ENCODE data around the gene ACOX2. TPM values are rescaled to one million over a fixed set of nuclear protein-coding genes. Genes with fewer than 3 reads are reported as not detected.

ACOX2 gene
- total and polyA plus RNA-seq, 2 of the 8 experiments (the other 6 are each of a cell fraction or from before 2014, with no cell fraction given): 3.2 to 9.2 TPM

DNA sequence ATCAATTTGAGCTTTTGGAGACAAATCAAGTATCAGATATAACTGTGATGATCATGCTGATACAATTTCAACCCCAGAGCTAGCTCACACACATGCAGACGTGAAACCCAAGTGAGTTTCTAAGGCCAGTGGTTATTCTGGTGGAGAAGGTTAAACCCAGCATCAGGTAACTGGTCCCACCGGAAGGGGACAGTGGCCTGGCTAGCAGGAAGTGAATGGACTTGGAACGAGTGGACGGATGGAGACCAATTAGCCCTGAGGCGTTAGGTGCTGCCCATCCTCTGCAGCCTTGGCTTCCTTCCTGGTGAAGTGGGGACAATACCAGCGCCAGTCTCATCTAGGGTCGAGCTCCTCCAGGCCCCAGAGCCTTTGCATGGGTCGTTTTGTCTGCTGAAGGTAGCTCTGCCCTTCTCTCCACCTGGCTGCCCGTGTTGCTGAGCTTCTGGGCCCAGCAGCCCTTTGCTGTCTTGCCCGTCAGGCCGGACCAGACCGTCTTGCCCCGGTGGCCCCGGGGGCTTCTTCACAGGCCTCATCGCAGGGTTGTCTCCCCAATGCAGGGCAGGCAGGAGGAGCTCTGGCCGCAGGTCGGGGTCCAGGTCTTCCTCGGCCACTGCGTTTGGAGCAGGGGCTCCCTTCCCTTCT, 46.0 kb downstream of the ACOX2 start:
- peak overlapping the region; percentile 12 to 57 (median 26); a peak in 5 of 8 replicates for H3K4me3 ChIP-seq (ENCODE audit: extremely low read depth in 1 of 4, insufficient read depth in 2 of 4, low read depth in 3 of 4, low read length in 4 of 4)
- POLR2A ChIA-PET (ENCODE audit: partially characterized antibody): interaction anchor here (1.1 to 3.6 kb wide), 5 partner anchors 21 to 184 kb away, joined by 3 to 17 read pairs (median 4); partner anchors contain the start of genes HTD2, PDHB and RPP14

More for the DNA sequence above, 46.0 kb downstream of the ACOX2 start:
- Histone ChIP-seq H3K4me1 (replicated peaks in 1 of 4; ENCODE audit: control insufficient read depth in 3 of 4, insufficient read depth in 4 of 4, low read length in 3 of 4) (peaks cover 0 to 11% (median 4%) of the 10 kb centered on the region in 4 experiments; a peak in 6 of 7 replicates), H3K79me1 (ENCODE audit: low read depth, low read length) (no peaks in the 10 kb centered on the region), H3K27ac (ENCODE audit: low read depth, low read length) (no peak overlapping the region), H2BK12ac (ENCODE audit: low read depth, low read length) (no peak overlapping the region), H3K36me3 (ENCODE audit: control insufficient read depth in 2 of 4, insufficient read depth in 4 of 4, low read length in 3 of 4) (no peaks in the 10 kb centered on the region), H3K27me3 (replicated peaks in 1 of 4; ENCODE audit: control insufficient read depth in 3 of 4, extremely low read depth in 1 of 4, insufficient read depth in 3 of 4, low read length in 3 of 4) (peaks cover 0 to 4% (median 0%) of the 10 kb centered on the region in 4 experiments; a peak in 1 of 7 replicates), H2AK5ac (ENCODE audit: low read depth, low read length) (no peak overlapping the region), H3K9ac (replicated peaks in 1 of 4; ENCODE audit: extremely low read depth in 1 of 4, low read depth in 3 of 4, low read length in 3 of 4) (no peak overlapping the region), H2AFZ (ENCODE audit: low read length) (0 out of 2 replicates have a peak overlapping the region, but pooled peaks have one; percentile 0), H4K5ac (ENCODE audit: insufficient read length, low read depth, low read length) (no peak overlapping the region), H3K23ac (ENCODE audit: insufficient read length) (no peak overlapping the region), H3K14ac (ENCODE audit: insufficient read length) (no peak overlapping the region), H3K79me2 (ENCODE audit: control insufficient read depth in 1 of 2, insufficient read depth in 2 of 2, low read length in 2 of 2) (peaks cover 6 to 37% of the 10 kb centered on the region in 2 experiments), H3K23me2 (ENCODE audit: low read depth, low read length) (peaks cover 4% of the 10 kb centered on the region; the same call in 1 of the 2 replicates), H4K20me1 (replicated peaks in 1 of 2; ENCODE audit: control insufficient read depth in 1 of 2, insufficient read depth in 2 of 2, low read length in 2 of 2) (peaks cover 0 to 3% of the 10 kb centered on the region in 2 experiments), H2BK5ac (ENCODE audit: low read depth, low read length) (no peak overlapping the region), H4K91ac (replicated peaks; ENCODE audit: insufficient read length, low read length) (peak overlapping the region; percentile 29), H2BK15ac (ENCODE audit: low read length) (no peak overlapping the region; the same call in 1 of the 2 replicates), H4K8ac (ENCODE audit: extremely low read depth, insufficient read depth, low read length) (peak overlapping the region; percentile 19; the same call in 1 of the 2 replicates), H2BK20ac (ENCODE audit: low read length) (no peak overlapping the region), H3K56ac (replicated peaks; ENCODE audit: insufficient read length, low read depth, low read length) (no peak overlapping the region), H3K4me2 (ENCODE audit: insufficient read depth in 1 of 2, low read depth in 2 of 2, low read length in 2 of 2) (peak overlapping the region; percentile 10 to 62; a peak in 3 of 4 replicates), H3K18ac (ENCODE audit: extremely low read depth, low read length) (no peak overlapping the region), H3K9me3 (ENCODE audit: insufficient read depth in 2 of 2, low read depth in 1 of 2, low read length in 1 of 2) (no peaks in the 10 kb centered on the region), H2BK120ac (replicated peaks; ENCODE audit: low read depth, low read length) (no peak overlapping the region), H3K4ac (replicated peaks; ENCODE audit: insufficient read length, low read depth, low read length) (no peak overlapping the region)
- FAIRE-seq (no peak), DNase-seq (ENCODE audit: low read depth in 1 of 2, low spot score in 2 of 2) (no peak)
- WGBS, 2 experiments (ENCODE audit: extremely low coverage in 1 of 2, insufficient coverage in 1 of 2, insufficient read length in 1 of 2, insufficient replicate concordance in 2 of 2, low coverage in 1 of 2, low lambda C conversion rate in 2 of 2, missing lambda C conversion rate in 1 of 2): 86% methylated on average over 19 of the region's 19 CpGs; no CpG with 5 or more reads in 1 of the 2 experiments
- TF ChIP-seq ASH2L (IDR thresholded peaks at IDR 0.05; ENCODE audit: low read length) (no peak), TBP (IDR thresholded peaks at IDR 0.05; ENCODE audit: low read depth, low read length) (no peak), RBBP5 (IDR thresholded peaks at IDR 0.05; ENCODE audit: borderline replicate concordance, low read depth, low read length) (no peak)
- CTCF ChIA-PET (ENCODE audit: partially characterized antibody): interaction anchor here (0.6 to 8.7 kb wide), 18 partner anchors 8 to 1207 kb away, joined by 3 to 68 read pairs (median 3); partner anchors contain the start of gene PXK

Measured in H1 (cell line).